Activated CD4-positive, alpha-beta T cell treated with anti-CD3 and anti-CD28 coated beads for 1 hour (primary cell): Measurements from ENCODE around the gene OSBPL7.
"Not testable (repeated sequence)": the region's sequence is repeated elsewhere in the genome, so short reads cannot be mapped to it uniquely, and the experiment has no call there.

Experiments
- DNase-seq: peaks from one replicate; pipeline ENCODE4 v3.0.0-alpha.2; 2020

Gene OSBPL7

GRCh38 chr17:47803201-47803600 lies 18.4 kb downstream of the OSBPL7 start:
- no peak for DNase-seq

GRCh38 chr17:47802341-47803022 lies 19.1 kb downstream of the OSBPL7 start:
- peak; percentile 35 for DNase-seq

GRCh38 chr17:47801906-47802305 lies 19.7 kb downstream of the OSBPL7 start:
- no peak for DNase-seq

GRCh38 chr17:47801176-47801765 lies 20.3 kb downstream of the OSBPL7 start:
- no peak for DNase-seq

- DNase-seq, result no peak
Measured at GRCh38 chr17:47800686-47801085, 20.9 kb downstream of the OSBPL7 start.

GRCh38 chr17:47797797-47798196 lies 23.8 kb downstream of the OSBPL7 start:
- no peak for DNase-seq

GRCh38 chr17:47792979-47793378 lies 28.6 kb downstream of the OSBPL7 start:
- no peak for DNase-seq

GRCh38 chr17:47792457-47792856 lies 29.1 kb downstream of the OSBPL7 start:
- DNase-seq, result no peak

GRCh38 chr17:47791025-47791424 lies 30.6 kb downstream of the OSBPL7 start:
- DNase-seq, result no peak

- peak; percentile 21 for DNase-seq
Measured at GRCh38 chr17:47789611-47790561, 31.7 kb downstream of the OSBPL7 start.

- no peak for DNase-seq
Measured at GRCh38 chr17:47785538-47786123, 36.0 kb downstream of the OSBPL7 start.

GRCh38 chr17:47781397-47781796 lies 40.2 kb downstream of the OSBPL7 start:
- no peak for DNase-seq

GRCh38 chr17:47778184-47778635 lies 43.4 kb downstream of the OSBPL7 start:
- no peak for DNase-seq

GRCh38 chr17:47776330-47777197 lies 45.0 kb downstream of the OSBPL7 start:
- no peak for DNase-seq

GRCh38 chr17:47774987-47775580 lies 46.5 kb downstream of the OSBPL7 start:
- no peak for DNase-seq

- DNase-seq, result no peak
Measured at GRCh38 chr17:47774331-47774730, 47.3 kb downstream of the OSBPL7 start.

GRCh38 chr17:47773649-47774048 lies 47.9 kb downstream of the OSBPL7 start:
- DNase-seq, result not testable (repeated sequence)

- no peak for DNase-seq
Measured at GRCh38 chr17:47763913-47764582, 57.5 kb downstream of the OSBPL7 start.

GRCh38 chr17:47762728-47763127 lies 58.9 kb downstream of the OSBPL7 start:
- no peak for DNase-seq

GRCh38 chr17:47760409-47761140 lies 61.0 kb downstream of the OSBPL7 start:
- no peak for DNase-seq
